ENCODE measurements around the gene IGFALS.

IGFALS gene

DNA sequence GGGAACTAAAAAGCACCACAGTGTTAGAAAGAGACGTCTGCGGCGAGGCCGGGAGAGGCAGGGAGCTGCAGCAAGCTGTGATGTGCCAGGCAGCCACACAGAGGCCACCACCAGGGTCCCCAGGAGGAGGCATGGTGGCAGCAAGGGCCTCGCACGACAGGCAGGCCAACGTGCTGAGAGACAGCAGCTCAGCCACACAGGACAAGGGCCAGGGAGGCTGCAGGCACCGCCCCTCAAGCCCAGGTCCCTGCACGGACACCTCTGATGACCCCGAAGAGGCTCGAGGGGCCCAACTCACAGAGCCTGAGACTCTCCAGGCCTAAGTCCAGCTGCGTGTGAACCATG is 27.4 kb upstream of the IGFALS start:
- Mint-ChIP-seq H3K9me3 (no peaks in the 10 kb centered on the region), H3K4me1 (peaks cover 14% of the 10 kb centered on the region), H3K27me3 (no peaks in the 10 kb centered on the region), H3K36me3 (peaks cover 9% of the 10 kb centered on the region), H3K4me3 (no peak overlapping the region), H3K27ac (no peak overlapping the region)
- no peak for ATAC-seq

DNA sequence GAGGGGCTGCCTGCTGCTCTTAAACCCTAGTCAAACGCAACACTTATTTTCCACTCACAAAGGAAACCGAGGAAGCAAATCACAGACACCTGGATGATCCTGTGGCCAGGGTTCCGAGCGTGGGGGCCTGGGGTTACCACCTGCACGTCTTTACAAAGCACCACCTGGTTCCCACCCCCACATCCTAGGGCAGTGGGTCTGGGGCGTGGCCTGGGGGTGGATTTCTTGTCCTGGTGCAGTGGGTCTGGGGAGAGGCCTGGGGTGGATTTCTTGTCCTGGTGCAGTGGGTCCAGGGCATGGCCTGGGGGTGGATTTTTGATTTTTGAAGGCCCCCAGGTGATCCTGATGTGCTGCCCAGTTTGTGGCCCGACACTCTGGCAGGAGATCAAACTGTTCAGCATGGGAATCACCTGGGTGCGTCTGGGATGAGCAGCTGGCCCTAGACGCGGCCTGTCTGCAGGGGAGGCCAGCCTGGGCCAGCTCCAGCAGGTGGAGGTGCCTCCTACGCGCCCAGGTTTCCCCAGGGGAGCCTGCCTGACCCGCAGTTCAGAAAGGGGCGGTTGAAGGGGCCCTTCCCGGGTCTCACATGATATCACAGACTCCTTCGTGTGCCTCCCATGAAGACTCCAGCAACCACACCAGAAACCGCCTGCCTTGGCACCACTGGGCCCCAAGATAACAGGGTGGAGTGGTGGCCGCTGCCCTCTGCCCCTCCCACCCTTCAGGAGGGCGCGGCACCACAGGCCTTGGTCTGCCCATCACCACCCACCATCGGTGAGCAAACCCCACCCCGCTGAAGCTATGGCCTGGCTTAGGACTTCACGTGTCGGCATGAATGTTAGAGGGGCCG is 26.8 kb upstream of the IGFALS start:
- Mint-ChIP-seq H3K27ac (no peak overlapping the region), H3K4me1 (peaks cover 14% of the 10 kb centered on the region), H3K4me3 (no peak overlapping the region), H3K36me3 (peaks cover 12% of the 10 kb centered on the region), H3K27me3 (no peaks in the 10 kb centered on the region), H3K9me3 (no peaks in the 10 kb centered on the region)
- ATAC-seq, result no peak

DNA sequence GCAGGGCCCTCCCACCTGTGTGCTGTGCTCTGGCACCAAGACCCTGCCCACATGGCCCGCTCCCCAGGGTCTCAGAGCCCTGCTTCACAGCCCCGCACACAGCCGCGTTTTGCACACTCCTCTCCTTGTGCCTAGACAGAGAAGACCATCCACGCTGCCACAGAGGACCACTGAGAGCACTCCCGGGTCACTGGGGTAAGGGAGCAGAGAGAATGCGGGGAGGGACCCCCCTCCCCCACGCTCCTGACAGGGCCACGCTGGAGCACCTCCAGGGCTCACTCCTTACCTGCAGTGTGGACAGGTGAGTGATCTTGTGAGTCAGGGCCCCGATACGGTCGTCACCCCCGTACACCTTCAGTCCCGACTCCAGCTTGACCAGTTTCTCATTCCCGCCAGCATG is 26.1 kb upstream of the IGFALS start:
- Mint-ChIP-seq H3K27me3 (no peaks in the 10 kb centered on the region), H3K4me3 (no peak overlapping the region), H3K27ac (no peak overlapping the region), H3K9me3 (no peaks in the 10 kb centered on the region), H3K36me3 (peaks cover 17% of the 10 kb centered on the region), H3K4me1 (peaks cover 10% of the 10 kb centered on the region)
- ATAC-seq, result no peak

DNA sequence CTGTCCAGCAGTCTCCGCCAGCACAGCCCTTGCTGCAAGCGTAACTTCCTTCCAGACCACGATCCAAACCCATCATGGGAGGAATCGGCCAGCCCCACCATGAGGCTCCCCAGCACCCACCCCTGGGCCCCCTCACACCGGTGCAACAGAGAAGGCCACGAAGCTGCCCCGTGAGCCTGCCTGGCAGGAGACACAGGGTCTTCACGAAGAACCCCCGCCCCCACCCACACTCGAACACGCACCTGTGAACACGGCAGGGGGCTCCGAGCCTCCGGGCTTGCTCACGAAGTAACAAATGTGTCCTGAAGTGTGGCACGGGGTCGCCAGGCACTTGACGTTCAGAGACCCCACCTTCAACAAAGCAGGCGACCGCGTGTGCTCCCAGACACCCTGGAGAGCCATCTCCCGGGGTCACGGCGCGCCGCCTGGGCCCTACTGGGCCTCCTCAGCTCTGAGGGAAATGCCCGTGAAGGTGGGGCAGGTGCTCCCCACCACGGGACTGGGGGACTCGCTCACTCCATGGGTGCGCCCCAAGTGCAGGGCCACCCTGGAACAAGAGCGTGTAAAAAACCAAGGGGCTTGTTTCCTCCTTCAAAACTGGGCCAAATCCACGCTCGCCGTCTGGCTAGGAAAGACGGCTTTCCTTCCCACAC is 25.5 kb upstream of the IGFALS start:
- no peak for ATAC-seq
- H3K27me3 Mint-ChIP-seq, result no peaks in the 10 kb centered on the region
- no peak overlapping the region for H3K4me3 Mint-ChIP-seq
- peaks cover 18% of the 10 kb centered on the region for H3K36me3 Mint-ChIP-seq
- no peak overlapping the region for H3K27ac Mint-ChIP-seq
- peaks cover 4% of the 10 kb centered on the region for H3K4me1 Mint-ChIP-seq
- no peaks in the 10 kb centered on the region for H3K9me3 Mint-ChIP-seq

DNA sequence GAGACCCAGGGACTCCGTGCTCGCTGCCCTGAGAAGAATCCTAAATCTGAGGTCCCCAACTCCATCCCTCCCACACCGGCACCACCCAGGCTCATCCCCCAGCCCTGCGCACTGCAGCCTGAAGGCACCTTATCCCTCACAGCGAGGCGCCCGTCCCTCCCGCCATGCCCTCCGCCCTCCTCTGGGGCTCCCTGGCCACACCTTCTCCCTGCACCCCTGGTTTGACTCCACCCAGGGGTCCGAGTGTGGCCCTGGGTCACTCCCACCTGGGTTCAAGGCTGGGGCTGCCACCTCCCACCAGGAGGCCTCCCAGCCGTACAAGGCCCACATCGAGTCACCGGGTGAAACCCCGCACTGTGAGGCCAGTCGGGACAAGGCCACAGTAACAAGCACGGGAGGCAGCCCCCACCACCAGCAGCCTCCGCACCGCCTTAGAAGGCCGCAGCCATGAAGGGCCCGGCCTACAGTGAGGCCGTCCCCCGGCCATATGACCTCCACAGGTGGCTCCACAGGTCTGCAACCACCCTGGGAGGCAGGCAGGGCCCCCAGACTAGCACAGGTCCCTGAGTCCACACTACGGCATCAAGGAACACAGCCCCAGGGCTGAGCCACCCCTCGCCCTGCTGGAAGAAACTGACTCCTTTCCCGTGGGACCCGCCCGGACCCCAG is 24.8 kb upstream of the IGFALS start:
- H3K4me3 Mint-ChIP-seq, result no peak overlapping the region
- H3K27me3 Mint-ChIP-seq, result no peaks in the 10 kb centered on the region
- H3K36me3 Mint-ChIP-seq, result peaks cover 24% of the 10 kb centered on the region

DNA sequence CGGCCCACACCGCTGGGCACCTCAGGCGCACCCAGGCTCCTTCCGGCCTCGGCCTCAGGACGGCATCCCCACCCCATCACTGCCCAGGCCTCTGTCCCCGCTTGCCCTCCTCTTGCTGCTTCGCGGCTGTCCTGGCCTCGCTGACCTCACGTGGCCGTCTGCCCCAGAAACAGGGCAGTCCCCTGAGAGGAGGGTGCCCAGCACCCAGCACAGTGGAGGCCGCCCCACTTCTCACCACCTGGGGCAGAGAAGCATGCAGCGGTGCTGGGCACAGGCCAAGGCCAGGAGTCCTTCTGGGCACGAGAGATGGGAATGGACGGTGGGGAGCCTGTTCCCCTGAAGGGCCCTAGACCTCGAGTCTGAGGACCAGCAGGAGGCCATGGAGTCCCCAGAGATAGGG is 24.2 kb upstream of the IGFALS start:
- ATAC-seq, result no peak
- H3K27ac Mint-ChIP-seq, result no peak overlapping the region
- H3K4me3 Mint-ChIP-seq, result no peak overlapping the region
- H3K9me3 Mint-ChIP-seq, result no peaks in the 10 kb centered on the region
- no peaks in the 10 kb centered on the region for H3K4me1 Mint-ChIP-seq
- H3K27me3 Mint-ChIP-seq, result no peaks in the 10 kb centered on the region
- H3K36me3 Mint-ChIP-seq, result peaks cover 28% of the 10 kb centered on the region

More for the DNA sequence above, 24.8 kb upstream of the IGFALS start:
- Mint-ChIP-seq H3K9me3 (no peaks in the 10 kb centered on the region), H3K27ac (no peak overlapping the region), H3K4me1 (no peaks in the 10 kb centered on the region)
- ATAC-seq, result peak; percentile 11

DNA sequence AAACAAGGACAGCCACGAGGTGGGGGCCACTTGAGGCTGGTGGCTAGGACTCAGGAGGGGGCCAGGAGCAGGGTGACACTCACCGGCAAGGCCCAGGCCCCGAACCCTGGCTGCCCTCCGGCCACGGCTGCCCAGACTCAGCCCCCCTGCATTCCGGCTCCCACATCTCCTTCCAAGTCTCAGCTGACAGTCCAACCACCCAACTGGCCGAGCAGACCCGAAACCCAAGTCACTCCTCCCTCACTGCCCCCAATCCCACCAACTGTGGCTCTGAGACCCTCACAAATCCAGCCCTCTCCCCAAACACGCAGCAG is 23.7 kb upstream of the IGFALS start:
- no peak overlapping the region for H3K4me3 Mint-ChIP-seq
- no peaks in the 10 kb centered on the region for H3K9me3 Mint-ChIP-seq
- H3K27ac Mint-ChIP-seq, result no peak overlapping the region
- peaks cover 28% of the 10 kb centered on the region for H3K36me3 Mint-ChIP-seq
- H3K4me1 Mint-ChIP-seq, result no peaks in the 10 kb centered on the region
- H3K27me3 Mint-ChIP-seq, result no peaks in the 10 kb centered on the region
- ATAC-seq, result no peak

DNA sequence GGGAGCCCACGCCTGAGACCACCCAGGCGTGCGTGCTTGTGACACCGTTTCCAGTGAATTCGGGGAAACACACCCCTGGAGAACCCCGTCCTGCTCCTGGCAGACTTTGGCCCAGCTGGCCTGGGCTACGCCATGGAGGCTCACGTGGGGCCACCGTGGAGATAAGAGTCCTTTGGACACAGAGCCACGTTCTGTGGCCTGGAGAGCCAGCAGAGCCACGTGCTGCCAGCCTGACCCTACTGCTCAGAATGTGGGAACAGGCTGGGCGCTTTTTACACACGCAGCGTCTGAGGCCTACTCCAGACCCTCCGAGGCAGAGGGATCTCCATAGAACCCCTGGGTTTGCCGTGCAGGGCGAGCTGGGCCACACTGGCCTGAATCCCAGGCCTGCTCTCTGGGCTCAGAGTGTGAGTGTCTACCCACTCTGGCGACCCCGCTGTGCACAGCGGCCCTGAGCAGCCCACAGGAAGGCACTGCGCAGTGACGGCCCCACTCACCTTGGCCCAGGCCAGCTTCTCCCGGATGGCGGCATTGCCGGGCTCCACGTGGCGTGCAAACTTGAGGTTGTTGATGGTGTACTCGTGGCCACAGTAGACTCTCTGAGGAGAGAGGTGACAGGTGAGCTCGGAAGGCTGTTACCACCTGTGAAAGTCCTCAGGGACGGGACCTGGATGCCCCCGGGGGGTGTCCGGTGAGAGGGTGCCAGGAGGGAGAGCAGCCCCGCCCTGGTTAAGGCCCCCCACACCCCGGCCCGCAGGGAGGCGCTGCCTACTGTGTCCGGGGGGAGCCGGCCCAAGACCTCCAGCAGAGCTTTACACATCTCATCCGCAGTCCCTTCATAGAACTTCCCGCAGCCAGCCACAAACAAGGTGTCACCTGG is 23.1 kb upstream of the IGFALS start:
- Mint-ChIP-seq H3K36me3 (peaks cover 28% of the 10 kb centered on the region), H3K4me1 (no peaks in the 10 kb centered on the region), H3K4me3 (no peak overlapping the region), H3K27ac (no peak overlapping the region), H3K9me3 (no peaks in the 10 kb centered on the region), H3K27me3 (no peaks in the 10 kb centered on the region)
- ATAC-seq, result peak; percentile 35

DNA sequence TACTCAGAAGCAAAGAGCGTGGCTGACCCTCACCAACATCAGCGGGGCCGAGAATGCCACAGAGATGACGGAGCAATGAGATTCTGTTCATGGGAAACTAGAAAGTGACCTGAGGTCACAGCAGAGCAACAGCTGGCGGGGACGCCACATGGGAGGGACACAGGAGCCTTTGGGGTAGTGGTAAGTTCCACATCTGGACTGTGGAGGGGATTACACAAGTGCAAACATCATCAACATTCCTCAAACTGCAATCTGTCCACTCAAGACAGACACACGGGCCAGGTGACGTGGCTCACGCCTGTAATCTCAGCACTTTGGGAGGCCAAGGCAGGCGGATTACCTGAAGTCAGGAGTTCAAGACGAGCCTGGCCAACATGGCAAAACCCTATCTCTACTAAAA is 22.0 kb upstream of the IGFALS start:
- Mint-ChIP-seq H3K4me1 (no peaks in the 10 kb centered on the region), H3K4me3 (no peak overlapping the region), H3K9me3 (no peaks in the 10 kb centered on the region), H3K27me3 (no peaks in the 10 kb centered on the region), H3K36me3 (peaks cover 28% of the 10 kb centered on the region), H3K27ac (no peak overlapping the region)
- no peak for ATAC-seq

DNA sequence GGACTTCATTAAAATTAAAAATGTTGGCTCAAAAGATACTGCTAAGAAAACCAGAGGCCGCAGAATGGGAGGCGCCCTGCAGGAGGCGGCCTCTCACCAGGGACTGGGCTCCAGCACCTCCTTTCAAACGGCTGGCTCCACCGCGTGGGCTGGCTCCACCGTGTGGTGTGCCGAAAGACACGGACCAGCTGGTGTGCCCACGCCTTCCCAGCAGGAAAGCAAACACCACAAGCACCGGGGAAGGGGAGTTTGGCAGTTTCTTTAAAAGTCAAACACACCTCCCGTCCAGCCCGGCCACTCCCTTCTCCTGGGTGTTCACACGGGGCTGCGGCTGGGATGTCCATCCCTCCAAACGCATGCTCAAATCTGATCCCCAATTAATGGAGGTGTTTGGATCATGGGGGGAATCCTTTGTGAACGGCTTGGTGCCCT is 19.2 kb upstream of the IGFALS start:
- Mint-ChIP-seq H3K27me3 (no peaks in the 10 kb centered on the region), H3K36me3 (peaks cover 48% of the 10 kb centered on the region), H3K4me3 (no peak overlapping the region), H3K4me1 (no peaks in the 10 kb centered on the region), H3K9me3 (no peaks in the 10 kb centered on the region), H3K27ac (no peak overlapping the region)
- ATAC-seq, result no peak

DNA sequence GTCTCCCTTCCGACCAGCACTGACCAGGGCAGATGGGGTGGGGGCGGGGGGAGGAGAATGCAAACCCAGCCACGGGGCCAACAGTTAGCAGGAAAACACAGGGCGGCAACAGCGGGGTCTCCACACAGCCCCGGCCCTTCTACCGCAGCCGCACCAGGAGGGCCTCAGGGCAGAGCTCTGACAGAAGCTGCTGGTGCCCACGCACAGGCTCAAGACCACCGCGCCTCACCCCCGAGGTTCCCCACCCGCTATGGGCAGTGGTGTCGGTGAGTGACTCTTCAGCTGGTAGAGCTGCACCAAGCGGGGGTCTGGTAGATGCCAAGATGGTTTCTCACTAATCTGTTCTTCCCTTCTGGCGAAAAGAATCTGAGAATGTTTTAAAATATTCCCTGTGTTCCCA is 17.0 kb upstream of the IGFALS start:
- H3K27me3 Mint-ChIP-seq, result no peaks in the 10 kb centered on the region
- H3K9me3 Mint-ChIP-seq, result no peaks in the 10 kb centered on the region
- H3K36me3 Mint-ChIP-seq, result peaks cover 63% of the 10 kb centered on the region
- H3K4me3 Mint-ChIP-seq, result no peak overlapping the region
- H3K4me1 Mint-ChIP-seq, result no peaks in the 10 kb centered on the region
- no peak overlapping the region for H3K27ac Mint-ChIP-seq
- no peak for ATAC-seq

DNA sequence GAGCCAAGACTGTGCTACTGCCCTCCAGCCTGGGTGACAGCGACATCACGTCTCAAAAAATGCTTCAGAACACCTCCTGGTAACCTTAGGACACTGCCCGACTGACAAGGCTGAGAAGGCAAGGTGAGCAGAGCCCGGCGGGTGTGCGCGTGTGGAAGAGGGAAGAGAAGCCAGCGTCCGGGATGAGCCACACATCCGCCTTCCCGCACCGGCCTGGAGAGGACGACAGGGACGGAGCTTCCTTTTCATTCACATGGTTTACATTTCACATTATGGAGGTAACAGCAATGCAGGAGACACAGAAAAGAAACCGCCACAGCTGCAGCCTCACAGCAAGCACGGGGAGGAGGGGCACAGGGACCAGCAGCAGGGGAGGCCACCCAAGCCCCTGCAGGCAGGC is 16.6 kb upstream of the IGFALS start:
- Mint-ChIP-seq H3K36me3 (peaks cover 63% of the 10 kb centered on the region), H3K27me3 (no peaks in the 10 kb centered on the region), H3K9me3 (no peaks in the 10 kb centered on the region), H3K27ac (no peak overlapping the region), H3K4me3 (no peak overlapping the region), H3K4me1 (no peaks in the 10 kb centered on the region)
- ATAC-seq, result no peak

DNA sequence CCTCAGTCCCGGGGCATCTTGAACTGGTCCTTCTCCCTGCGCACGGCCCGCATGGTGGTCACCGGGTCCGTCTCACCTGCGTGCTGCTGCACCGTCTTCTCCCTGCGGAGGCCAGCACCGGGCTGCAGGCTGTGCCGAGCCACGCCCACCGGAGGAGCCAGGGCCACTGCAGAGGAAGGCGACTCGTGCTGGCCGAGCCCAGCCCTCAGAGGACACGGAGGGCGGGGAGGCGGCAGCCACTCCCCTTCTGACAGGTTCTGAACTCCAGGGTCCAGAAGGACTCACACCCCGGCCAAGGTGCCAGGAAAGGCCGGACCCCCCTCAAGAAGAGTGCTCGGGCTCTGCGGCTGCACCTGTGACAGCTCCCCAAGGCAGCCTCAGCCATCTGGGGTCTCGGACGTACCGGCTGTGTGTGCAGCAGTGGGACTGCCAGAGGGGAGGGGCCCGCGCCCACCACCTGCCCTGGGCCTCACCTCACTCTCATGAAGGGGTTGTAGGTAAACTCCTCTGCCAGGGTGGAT is 15.8 kb upstream of the IGFALS start:
- Mint-ChIP-seq H3K36me3 (peaks cover 64% of the 10 kb centered on the region), H3K4me1 (peaks cover 5% of the 10 kb centered on the region), H3K4me3 (no peak overlapping the region), H3K27me3 (no peaks in the 10 kb centered on the region), H3K9me3 (no peaks in the 10 kb centered on the region), H3K27ac (no peak overlapping the region)
- no peak for ATAC-seq

DNA sequence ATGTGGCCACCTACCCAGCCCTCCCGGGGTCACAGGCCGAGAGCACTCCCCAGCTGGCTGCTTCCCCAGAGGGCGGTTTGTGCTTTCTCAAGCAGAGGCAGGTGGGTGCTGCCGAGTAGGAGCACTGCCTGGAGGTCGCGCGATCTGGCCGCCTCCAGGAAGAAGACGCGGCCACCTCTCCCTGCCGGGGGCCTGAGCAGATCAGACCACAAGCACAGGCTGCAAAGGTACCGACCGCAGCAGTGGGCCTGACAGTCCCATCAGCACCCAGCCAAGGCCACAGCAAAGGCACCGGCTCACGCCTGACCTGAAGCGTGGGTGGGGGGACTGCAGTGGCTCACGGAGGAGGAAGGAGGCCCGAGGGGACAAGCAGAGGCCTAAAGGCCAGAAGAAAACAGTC is 15.2 kb upstream of the IGFALS start:
- Mint-ChIP-seq H3K36me3 (peaks cover 60% of the 10 kb centered on the region), H3K4me3 (no peak overlapping the region)

DNA sequence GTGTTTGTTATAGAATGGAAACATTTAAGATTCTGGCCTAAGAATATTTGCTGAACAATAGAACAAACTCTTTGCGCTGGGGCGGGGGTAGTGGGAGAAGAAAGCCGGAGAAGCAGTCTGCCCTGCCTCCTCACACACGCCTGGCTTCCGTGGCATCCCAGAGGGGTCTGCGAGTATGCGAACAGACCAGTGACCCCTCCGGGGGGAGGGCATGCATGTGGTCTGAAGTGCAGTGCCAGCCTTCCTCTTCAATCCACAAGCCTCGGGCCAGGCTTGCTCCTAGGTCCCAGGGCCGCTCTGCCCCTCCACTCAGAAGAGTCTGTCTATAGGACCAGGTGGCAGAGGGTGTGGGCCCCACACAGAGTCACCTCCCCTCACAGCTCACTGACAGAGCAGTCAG is 14.1 kb upstream of the IGFALS start:
- ATAC-seq, result no peak
- no peaks in the 10 kb centered on the region for H3K9me3 Mint-ChIP-seq
- peaks cover 5% of the 10 kb centered on the region for H3K4me1 Mint-ChIP-seq
- H3K27ac Mint-ChIP-seq, result no peak overlapping the region
- H3K4me3 Mint-ChIP-seq, result no peak overlapping the region
- no peaks in the 10 kb centered on the region for H3K27me3 Mint-ChIP-seq
- peaks cover 52% of the 10 kb centered on the region for H3K36me3 Mint-ChIP-seq

More for the DNA sequence above, 15.2 kb upstream of the IGFALS start:
- Mint-ChIP-seq H3K4me1 (peaks cover 5% of the 10 kb centered on the region), H3K9me3 (no peaks in the 10 kb centered on the region), H3K27ac (no peak overlapping the region), H3K27me3 (no peaks in the 10 kb centered on the region)
- no peak for ATAC-seq

Measured in stimulated activated memory B cell treated with anti-CD40 and anti-IgM and Interleukin-4, amounts not matched to agents 10 μg/mL and 1 μg/mL and 100 μg/mL, for 72 hours (primary cell).